LNCaP clone FGC (cell line): ENCODE measurements around the gene UBAP1L.
A peak's percentile ranks its signal among the peaks of the same experiment; 100 is the strongest.

Experiments
- DNase-seq: peaks from one replicate; pipeline ENCODE4 v3.0.0-alpha.2; 2011; ENCODE audit warnings: low read depth
- H3K4me3 ChIP-seq: 2 replicates; pipeline ENCODE4 v1.5.1; 2011; ENCODE audit warnings: mild to moderate bottlenecking, low read depth, low read length, control low read depth
- TF ChIP-seq, protein P1 (sequence below): IDR thresholded peaks from 2 replicates; pipeline ENCODE4 v1.5.1; 2012; ENCODE audit warnings: mild to moderate bottlenecking; ENCODE audit not compliant: control insufficient read depth, insufficient read depth; ENCODE audit errors: extremely low read depth

Gene UBAP1L

DNA sequence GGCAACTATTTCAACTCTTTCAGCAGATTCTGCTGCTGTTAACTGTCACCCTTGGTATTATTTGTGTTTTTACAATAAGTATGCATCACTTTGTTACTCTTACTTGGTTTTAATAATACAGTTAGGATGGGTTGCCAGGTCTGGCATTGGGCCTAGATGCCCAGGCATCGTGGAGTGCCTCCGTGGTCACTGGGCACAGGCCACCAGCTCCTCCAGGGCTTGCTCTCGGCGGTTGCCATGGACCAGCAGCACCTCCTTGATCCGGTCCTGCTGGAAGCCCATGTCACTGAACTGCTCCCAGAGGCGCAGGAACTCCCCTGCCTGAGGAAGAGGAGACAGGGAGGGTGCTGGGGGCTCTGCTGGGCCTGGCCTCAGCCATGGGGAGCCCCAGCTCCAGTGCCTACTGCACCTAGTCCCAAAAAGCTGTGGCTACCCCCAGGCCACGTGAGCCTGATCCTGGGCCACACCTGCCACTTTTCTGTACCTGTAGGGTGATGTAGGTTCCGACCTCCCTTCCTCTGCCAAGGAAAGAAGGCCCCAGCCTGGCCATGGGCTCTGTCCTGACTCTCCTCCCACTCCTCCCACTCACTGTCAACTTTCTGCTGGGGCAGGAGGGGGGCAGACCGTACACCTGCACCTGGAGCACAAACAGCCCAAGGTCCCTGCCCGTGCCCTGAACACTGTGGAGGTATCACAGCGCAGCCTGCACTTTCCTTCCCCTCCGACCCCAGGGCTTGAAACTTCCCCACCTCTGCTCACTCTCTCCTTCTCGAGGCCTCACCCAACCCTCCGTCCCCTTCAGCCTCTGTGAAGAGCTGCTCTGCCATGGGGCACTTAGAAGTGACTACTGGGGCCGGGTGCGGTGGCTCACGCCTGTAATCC, 21.8 kb downstream of the UBAP1L start:
- DNase-seq: no peak
- TF ChIP-seq, protein P1, sequence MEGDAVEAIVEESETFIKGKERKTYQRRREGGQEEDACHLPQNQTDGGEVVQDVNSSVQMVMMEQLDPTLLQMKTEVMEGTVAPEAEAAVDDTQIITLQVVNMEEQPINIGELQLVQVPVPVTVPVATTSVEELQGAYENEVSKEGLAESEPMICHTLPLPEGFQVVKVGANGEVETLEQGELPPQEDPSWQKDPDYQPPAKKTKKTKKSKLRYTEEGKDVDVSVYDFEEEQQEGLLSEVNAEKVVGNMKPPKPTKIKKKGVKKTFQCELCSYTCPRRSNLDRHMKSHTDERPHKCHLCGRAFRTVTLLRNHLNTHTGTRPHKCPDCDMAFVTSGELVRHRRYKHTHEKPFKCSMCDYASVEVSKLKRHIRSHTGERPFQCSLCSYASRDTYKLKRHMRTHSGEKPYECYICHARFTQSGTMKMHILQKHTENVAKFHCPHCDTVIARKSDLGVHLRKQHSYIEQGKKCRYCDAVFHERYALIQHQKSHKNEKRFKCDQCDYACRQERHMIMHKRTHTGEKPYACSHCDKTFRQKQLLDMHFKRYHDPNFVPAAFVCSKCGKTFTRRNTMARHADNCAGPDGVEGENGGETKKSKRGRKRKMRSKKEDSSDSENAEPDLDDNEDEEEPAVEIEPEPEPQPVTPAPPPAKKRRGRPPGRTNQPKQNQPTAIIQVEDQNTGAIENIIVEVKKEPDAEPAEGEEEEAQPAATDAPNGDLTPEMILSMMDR: no peak
- H3K4me3 ChIP-seq: no peak overlapping the region

GRCh38 chr15:65091946-65092770, 22.8 kb downstream of the UBAP1L start:
- TF ChIP-seq, protein P1: no peak
- H3K4me3 ChIP-seq: no peak overlapping the region
- DNase-seq: no peak

GRCh38 chr15:65089206-65089824, 25.7 kb downstream of the UBAP1L start:
- DNase-seq: no peak
- TF ChIP-seq, protein P1: no peak
- H3K4me3 ChIP-seq: no peak overlapping the region

DNA sequence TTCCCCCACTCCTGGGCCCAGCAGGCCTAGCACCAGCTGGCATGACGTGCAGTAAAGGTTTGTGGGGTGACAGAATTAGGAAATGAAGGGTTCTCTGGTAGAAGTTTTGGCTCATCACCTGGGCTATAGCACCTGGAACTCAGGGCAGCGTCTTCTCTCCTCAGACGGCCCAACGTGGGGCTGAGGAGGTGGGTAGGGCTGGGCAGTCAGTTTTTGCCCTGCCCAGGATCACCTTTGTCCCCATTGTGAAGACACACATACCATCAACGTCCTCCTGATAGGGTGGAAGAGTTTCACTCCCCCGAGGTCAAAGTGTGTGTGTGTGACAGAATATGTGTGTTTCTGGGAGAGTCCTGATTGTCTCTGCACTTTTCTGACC, 26.4 kb downstream of the UBAP1L start:
- H3K4me3 ChIP-seq: no peak overlapping the region
- DNase-seq: no peak
- TF ChIP-seq, protein P1: no peak

DNA sequence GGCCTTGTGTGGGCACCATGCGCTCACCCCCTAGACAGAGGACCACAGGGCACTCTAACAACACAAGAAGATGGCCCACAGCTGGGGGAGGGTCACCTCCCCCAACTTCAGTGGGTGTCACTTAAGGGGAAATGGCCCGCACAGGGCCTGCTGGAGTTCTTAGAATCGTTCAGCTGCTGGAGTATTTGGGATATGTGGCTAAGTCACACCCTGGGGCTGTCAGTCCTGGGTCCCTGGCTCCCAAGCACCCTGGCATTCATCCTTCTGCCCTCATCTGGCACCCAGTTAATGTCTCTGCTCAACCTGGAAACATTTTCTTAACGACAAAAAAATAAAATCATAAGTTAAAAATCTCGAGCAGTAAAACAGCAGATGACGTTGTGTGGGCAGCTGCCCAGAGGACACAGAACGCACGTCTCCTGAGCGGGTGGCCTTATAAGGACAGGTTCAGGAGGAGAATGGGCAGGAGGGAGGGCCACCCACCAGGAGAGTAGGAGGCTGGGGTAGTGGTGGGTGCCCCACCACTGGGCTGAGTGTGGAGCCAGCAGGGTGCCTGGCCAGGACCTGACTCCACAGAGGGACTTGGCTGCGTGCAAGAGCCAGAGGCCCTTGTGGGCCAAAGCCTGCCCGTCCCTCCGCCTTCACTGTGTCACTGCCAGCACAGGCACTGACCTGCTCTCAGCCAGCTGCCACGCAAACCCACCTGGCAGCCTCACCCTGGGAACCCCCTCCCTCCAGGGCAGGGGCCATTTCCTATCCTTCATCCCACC, 26.9 kb downstream of the UBAP1L start:
- TF ChIP-seq, protein P1: no peak
- no peak overlapping the region for H3K4me3 ChIP-seq
- DNase-seq: peak; percentile 14

- H3K4me3 ChIP-seq: no peak overlapping the region
- DNase-seq: peak; percentile 74
- TF ChIP-seq, protein P1: no peak
Observed at GRCh38 chr15:65087411-65087810, 27.6 kb downstream of the UBAP1L start.
